HG03060 (cell line): ENCODE data around the gene MAGEA10.
"Not testable (repeated sequence)": the region's sequence is repeated elsewhere in the genome, so short reads cannot be mapped to it uniquely, and the experiment has no call there.

Experiments
- ATAC-seq: cut with Tn5 transposase; IDR thresholded peaks from one replicate; pipeline ENCODE4 v1.9.1; 2021; ENCODE audit warnings: low read depth, moderate number of reproducible peaks; ENCODE audit not compliant: unreplicated experiment

The MAGEA10 gene

GRCh38 chrX:152138388-152138784 is at the start of gene MAGEA10:
TSS of gene MAGEA10 (minus strand) at chrX:152138577. CDS start at chrX:152135620, 2,957 bp downstream.
- ATAC-seq = no peak

DNA sequence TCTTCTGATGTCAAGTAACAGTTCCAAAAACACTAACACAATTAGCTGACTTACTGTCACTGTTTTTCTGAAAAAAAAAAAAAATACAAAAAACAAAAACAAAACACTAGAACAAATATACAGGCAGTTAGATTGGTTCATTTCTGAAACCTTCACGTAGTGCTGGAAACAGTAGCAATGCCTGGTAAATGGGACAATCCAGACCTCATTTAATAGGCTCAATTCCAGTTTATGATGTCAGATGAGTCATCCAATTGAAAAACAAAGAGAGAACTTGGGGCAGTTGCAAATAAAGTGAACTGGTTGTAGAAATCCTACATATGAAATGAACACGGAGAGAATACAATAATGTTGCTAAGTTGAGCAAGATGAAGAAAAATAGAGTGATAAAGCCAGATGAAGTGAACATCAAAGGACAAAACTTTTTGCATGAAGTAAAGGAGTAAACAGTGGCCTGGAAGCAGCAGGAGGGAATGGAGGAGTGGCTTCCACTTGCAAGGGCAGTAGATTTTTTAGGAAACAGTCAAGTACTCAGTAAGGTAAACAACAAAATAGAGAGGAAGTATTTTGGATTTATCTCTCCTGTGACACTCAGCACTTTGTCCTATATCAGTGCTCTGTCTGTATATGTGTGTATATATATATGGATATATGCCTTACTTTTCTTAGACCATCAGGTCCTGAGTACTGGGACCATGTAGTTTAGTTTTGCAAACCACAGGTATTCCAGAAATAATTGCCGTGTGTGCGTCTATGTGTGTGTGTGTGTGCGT is 39.3 kb upstream of the MAGEA10 start:
- ATAC-seq = no peak

DNA sequence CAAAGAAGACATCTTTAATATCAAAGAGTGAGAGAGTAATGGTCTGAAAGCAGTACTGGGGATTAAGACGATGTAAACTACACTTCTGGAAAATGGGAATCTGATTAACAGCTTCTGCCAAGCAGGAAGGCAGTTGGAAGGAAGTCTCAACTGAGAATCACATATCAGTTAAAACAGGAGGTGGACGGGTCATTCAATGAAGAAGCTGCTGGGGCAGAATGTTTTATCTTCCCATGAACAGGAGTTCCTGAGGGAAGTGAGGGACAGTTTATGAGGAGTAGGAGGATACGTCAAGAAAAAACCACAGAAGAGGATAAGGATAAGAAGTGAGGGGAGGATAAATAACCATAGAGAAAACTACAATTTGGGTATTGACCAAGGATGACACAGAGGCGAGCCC is 38.7 kb upstream of the MAGEA10 start:
- ATAC-seq = no peak

DNA sequence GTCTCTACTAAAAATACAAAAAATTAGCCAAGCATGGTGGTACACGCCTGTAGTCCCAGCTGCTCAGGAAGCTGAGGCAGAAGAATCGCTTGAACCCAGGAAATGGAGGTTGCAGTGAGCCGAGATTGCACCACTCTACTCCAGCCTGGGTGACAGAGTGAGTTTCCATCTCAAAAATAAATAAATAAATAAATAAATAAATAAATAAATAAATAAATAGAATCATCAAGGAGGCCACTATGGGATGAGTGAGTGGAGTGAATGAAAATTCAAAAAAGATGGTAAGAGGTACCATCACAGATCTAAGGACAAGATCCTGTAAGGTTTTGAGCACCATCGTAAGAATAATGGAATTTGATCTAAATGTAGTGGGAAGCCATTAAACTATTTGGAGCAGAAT is 37.5 kb upstream of the MAGEA10 start:
- not testable (repeated sequence) for ATAC-seq

- ATAC-seq = not testable (repeated sequence)
Observed at GRCh38 chrX:152173923-152174322, 35.5 kb upstream of the MAGEA10 start.

- no peak for ATAC-seq
Observed at GRCh38 chrX:152170621-152171020, 32.2 kb upstream of the MAGEA10 start.

- no peak for ATAC-seq
Observed at GRCh38 chrX:152165033-152165743, 26.8 kb upstream of the MAGEA10 start.

- no peak for ATAC-seq
Observed at GRCh38 chrX:152157042-152157441, 18.7 kb upstream of the MAGEA10 start.

- no peak for ATAC-seq
Observed at GRCh38 chrX:152155766-152156310, 17.5 kb upstream of the MAGEA10 start.

DNA sequence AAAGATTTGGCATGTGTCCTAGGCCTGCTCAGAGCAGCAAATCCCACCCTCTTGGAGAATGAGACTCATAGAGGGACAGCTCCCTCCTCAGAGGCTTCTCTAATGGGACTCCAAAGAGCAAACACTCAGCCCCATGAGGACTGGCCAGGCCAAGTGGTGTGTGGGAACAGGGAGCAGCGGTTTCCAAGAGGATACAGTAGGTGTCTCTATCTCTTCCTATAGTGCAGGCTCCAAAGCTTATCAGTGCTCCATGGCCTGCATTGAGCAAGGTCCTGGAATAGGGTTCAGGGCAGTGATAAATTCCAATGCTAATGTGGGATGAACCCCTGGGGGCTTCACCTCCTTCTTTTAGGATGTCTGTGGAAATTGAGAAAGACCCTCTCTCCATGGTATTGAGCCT is 15.7 kb upstream of the MAGEA10 start:
- no peak for ATAC-seq

DNA sequence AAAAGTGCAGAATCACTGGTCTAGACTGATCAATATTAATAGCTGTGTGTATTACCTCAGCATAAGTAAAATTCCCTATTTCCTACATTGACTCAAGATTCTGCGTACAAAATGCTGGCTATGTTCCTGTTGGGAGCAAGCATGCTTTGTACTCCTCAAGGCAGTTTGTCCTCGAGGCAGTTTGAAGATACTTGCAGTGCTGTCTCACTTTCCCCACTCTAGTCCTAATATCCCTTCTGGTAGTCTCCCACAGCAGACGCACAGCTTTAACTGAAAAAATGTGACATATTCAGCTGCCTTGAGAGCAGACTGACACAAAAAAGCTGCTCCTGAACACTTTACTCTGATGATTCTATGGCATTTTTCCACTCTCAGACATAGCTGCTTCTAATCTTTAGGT is 12.9 kb upstream of the MAGEA10 start:
- no peak for ATAC-seq

DNA sequence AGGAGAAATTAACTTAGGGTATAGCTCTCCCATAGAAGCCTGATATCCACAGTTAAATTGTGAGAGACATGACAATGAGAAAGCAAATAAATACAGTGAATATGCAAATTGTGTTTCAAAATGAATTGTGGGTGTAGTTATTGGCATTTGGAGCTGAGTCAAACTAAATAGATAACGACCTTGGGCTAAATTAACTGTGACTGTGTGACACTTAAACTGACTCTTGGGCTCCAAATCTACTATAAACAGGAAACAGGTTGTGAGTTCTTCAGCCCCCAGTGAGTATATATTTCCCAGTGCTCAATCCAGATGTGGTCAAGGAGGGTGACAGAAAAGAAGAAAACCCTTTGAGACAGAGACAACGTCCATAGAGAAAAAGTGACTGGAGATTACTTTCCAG is 11.3 kb upstream of the MAGEA10 start:
- no peak for ATAC-seq

- no peak for ATAC-seq
Observed at GRCh38 chrX:152139589-152139988, 1.2 kb upstream of the MAGEA10 start.

DNA sequence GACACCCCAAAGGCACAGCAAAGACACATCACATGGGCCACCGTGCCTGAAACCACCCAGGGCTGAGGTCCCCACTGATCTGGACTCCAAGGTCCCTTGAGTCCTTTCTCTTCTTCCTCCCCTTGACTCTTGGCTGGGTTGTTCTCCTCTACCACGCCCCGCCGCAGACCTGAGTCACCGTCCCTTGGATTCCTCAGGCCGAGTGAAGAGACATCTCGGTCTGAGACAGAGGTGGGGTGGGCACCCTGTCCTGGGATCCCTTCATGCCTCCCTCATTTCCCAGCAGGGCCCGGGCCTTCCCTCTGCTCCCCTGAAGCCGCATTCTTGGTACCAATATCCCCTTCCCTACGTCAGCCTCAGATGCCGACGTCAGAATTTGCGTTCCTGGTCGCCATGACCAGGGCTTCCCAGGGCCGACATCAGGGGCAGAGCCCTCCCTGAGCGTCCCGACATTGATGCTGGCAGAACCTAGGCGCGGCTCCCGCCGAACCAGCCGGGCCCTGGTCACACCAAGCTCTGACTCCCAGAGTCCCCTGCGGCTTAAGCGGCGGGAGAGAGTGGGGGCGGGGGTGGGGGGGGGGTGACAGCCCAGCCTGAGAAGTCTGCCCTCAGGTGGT is 498 bp downstream of the MAGEA10 start:
- ATAC-seq = no peak

- no peak for ATAC-seq
Observed at GRCh38 chrX:152136312-152136711, 2.1 kb downstream of the MAGEA10 start.

DNA sequence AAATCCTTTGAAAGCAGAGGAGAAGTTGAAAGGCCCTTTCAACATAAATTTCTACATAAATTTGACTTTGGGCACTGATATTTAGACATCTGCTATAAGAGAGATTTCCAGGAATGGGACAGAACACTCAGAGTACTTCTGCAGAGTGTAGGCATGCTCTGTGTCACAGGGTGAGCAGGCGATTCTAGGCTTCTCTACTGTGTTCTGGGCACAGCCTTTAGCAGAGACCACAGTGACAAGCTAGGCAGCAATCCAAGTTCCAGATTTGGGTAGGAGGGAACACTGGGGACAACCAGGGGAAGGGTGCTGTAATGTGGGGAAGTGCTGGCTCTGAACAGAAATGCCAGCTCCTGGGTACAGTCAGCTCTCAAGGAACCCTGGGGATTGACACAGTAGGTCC is 6.9 kb downstream of the MAGEA10 start:
- no peak for ATAC-seq

DNA sequence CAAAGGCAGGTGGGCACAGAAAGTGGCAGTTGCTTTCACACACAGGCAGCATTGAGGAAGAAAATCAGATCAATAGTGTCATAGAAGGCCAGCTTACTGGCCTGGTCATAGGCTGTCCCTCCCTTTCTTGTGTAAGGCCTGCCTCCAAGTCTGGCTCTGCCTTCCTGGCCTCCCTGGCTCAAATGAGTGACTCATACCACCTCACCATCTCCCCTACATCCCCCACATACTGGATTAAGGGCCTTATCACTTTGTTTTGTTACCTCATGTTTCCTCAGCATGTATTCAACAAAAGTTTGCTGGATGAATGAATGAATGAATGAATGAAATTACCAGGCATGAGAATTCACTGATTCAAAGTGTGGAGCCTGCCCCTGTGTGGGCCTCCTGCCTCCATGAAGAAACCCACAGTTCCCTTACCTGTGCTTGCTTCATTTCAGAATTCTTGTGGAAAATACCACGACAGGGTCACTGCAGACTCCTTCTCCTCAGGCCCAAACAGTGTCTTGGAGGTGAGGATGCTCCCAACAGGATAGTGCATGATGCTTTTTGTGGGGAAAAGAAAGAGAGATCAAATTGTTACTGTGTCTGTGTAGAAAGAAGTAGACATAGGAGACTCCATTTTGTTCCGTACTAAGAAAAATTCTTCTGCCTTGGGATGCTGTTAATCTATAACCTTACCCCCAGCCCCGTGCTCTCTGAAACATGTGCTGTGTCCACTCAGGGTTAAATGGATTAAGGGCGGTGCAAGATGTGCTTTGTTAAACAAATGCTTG is 9.1 kb downstream of the MAGEA10 start:
- ATAC-seq = not testable (repeated sequence)

- ATAC-seq = no peak
Observed at GRCh38 chrX:152117305-152117704, 21.1 kb downstream of the MAGEA10 start.

DNA sequence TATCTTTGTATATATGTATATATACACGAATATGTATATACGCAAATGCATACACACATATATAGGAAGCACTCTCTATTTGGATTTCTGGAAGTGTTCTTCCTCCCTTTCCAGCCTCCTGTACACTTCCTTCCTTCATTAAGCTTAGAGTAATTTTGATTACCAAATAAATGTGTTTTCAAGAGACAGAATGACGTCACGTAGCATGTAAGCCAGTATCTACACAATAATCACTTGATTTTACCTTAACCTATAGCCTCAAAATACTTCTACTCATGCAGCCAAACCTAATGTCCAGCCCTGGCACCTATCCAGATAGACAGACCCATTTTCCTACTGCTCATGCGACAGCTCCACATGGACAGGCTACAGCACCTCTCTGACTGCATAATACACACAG is 29.9 kb downstream of the MAGEA10 start:
- no peak for ATAC-seq

DNA sequence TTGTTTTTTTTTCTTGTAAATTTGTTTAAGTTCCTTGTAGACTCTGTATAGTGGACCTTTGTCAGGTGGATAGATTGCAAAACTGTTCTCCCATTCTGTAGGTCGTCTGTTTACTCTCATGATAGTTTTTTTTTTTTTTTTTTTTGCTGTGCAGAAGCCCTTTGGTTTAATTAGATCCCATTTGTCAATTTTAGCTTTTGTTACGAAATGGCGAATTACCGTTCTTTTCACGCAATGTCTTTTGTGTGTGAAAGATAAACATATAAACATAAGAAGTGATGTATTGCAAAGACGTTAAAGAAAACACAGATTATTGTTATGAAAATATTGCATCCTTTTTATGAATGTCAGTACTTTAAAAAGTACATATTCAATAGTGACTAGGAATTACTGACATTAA is 34.5 kb downstream of the MAGEA10 start:
- no peak for ATAC-seq

- no peak for ATAC-seq
Observed at GRCh38 chrX:152086141-152086540, 52.2 kb downstream of the MAGEA10 start.
